NK-92 treated with Interleukin-12 subunit alpha and Interleukin-12 subunit beta, amount 100 ng/mL, for 24 hours (cell line): ENCODE data around the gene RNF121.

Source experiments
- DNase-seq: peaks from one replicate; lab custom pipeline; 2025; lab: John Stamatoyannopoulos, UW

The RNF121 gene

DNA sequence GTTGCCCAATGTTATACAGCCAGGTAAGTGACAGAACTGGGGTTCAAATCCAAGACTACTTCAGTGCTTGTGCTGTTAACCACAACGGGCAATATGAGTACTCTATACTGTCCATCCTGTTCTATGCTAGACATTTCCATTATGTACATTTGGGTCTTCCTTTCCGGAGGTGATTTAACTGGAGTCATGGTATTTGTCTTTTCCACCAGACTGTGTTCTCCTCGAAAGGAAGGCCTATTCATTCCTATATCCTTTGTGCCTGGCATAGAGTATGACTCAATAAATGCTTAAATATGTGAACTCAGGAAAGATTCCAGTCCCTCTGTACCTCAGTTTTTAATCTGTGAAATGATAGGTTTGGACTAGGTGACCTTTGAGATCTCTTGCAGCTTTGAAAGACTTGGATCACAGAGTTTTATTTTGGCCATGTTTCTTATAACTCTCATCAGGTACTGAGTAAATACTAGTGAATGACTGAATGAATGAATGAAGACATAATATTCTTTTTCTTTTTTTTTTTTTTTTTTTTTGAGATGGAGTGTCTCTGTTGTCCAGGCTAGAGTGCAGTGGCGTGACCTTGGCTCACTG, 6.6 kb downstream of the RNF121 start:
- DNase-seq: no peak

DNA sequence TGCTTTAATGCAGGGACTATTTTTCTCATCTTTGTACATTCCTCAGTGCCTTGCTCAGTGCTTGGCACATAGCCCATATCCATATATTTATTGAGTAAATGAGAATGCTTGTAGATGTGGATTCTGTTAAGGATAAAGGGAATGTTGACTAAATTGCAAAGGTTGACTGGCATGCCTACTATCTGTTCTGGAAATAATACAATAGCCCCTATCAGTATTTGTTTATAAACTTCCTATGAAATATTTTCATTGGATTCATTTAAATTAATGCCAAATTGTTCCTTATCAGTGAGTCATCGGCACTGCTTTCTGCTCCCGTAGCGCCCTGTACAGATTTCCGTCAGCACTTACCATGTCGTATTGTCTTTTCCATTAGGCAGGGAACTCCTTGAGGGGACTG, 8.0 kb downstream of the RNF121 start:
- DNase-seq: no peak

GRCh38 chr11:71937826-71938225, 9.0 kb downstream of the RNF121 start:
- no peak for DNase-seq

- DNase-seq: no peak
Observed at GRCh38 chr11:71940561-71941219, 11.8 kb downstream of the RNF121 start.

DNA sequence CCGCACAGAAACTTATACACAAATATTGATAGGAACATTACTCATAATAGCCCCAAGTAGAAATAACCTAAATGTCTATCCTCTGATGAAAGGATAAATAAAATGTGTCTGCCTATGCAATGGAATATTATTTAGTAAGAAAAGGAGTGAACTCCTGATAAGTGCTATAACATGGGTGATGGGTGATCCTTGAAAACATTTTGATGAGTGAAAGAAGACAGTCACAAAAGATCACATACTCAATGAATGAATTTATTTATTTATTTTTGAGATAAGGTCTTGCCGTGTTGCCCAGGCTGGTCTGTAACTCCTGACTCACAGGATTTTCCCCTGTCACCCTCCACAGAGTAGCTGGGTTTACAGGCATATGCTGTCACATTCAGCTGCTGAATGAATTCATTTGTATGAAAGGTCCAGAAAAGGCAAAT, 17.3 kb downstream of the RNF121 start:
- no peak for DNase-seq

GRCh38 chr11:71947498-71947897, 18.7 kb downstream of the RNF121 start:
- DNase-seq: no peak

- no peak for DNase-seq
Observed at GRCh38 chr11:71948314-71949027, 19.6 kb downstream of the RNF121 start.

- DNase-seq: no peak
Observed at GRCh38 chr11:71949034-71949433, 20.2 kb downstream of the RNF121 start.

GRCh38 chr11:71951741-71952310, 23.0 kb downstream of the RNF121 start:
- DNase-seq: no peak

GRCh38 chr11:71955898-71956456, 27.1 kb downstream of the RNF121 start:
- no peak for DNase-seq

DNA sequence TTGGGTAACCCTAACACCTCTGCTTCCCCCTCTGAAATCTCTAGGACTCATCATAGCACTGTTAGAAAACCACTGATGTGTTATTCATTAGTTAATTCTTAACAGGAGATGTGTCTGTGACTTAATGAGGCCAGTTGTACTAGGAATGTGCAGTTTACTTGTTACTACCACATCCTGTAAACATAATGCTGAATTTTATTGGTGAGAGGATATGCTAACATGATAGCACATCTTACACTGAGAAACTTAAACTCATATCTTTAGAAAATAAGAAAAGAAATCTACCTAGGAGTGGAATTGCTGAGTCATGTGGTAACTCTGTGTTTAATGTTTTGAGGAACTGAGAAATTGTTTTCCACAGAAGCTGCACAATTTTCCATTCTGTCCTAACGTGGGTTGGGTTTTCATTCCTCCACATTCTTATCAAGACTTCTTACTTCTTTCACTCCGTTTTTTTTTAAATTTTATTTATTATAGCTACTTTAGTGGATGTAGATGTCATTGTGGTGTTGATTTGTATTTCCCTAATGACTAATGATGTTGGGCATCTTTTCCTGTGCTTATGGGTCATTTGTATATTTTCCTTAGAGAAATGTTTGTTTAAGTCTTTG, 33.7 kb downstream of the RNF121 start:
- no peak for DNase-seq

- DNase-seq: no peak
Observed at GRCh38 chr11:71963468-71963867, 34.6 kb downstream of the RNF121 start.

DNA sequence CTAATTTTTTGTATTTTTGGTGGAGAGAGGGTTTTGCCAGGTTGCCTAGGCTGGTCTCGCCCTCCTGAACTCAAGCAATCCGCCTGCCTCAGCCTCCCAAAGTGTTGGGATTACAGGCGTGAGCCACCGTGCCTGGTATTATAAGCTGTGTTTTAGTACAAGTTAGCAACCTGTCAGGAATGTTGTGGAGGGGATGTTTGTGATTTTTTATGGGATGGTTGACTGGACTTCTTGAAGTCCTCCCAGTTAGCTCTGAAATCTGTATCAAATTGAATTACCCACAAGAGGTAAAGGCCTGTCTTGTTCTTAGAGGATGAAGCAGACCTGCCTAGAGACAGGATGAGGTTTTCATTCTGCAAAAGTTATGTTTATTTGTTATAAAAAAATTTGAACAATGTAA, 35.8 kb downstream of the RNF121 start:
- no peak for DNase-seq

DNA sequence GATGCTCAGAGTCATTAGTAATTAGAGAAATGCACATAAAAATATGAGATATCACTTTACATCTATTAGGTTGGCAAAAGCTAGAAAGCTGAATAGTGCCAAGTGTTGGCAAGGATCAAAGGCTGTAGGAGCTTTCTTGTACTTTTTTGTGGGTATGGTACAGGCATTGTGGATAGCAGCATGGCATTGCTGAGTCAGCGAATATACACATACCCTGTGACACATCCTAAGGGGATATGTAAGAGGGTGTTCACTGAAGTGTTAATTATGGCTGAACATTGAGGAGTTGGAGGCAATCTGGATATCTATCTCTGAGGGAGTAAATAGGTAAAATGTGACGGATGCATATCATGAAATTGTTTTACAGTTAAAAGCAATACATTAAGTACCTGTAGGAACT, 42.8 kb downstream of the RNF121 start:
- DNase-seq: no peak

DNA sequence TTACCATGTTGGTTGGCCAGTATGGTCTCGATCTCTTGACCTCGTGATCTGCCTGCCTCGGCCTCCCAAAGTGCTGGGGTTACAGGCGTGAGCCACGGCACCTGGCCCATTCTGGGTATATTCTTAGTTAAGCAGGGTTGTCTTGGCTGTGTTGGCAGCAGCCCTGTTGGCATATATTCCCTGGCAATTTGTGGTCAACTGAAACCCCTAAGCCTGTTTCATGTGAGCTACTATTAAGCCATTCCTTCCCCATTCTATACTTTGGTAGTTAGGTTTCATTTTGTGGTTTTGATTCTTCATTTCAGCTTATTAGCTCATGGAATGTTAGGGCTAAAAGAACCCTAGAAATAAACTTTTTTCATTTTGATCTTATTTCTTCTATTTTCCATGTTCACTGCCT, 47.7 kb downstream of the RNF121 start:
- DNase-seq: no peak

- DNase-seq: no peak
Observed at GRCh38 chr11:71977090-71977489, 48.2 kb downstream of the RNF121 start.

- no peak for DNase-seq
Observed at GRCh38 chr11:71977743-71978418, 49.0 kb downstream of the RNF121 start.

GRCh38 chr11:71979094-71979493, 50.2 kb downstream of the RNF121 start:
- no peak for DNase-seq

- no peak for DNase-seq
Observed at GRCh38 chr11:71979602-71980001, 50.8 kb downstream of the RNF121 start.

DNA sequence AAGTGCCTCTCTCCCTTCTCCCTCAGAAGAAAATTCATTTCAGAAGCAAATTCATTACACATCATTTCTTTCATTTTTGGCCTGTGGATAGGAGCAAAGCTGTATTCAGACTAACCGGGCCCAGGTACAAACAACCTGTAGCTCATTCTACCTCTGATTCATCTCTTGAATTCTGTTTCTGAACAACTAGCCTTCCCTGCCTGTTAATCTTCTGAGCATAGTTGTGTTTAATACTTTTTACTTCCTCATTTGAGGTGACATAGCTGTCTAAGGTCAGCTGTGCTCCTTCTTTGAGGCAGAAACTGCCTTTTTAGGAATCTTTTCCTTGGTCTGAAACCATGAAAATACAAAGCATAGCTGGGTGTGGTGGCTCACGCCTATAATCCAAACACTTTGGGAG, 57.3 kb downstream of the RNF121 start:
- no peak for DNase-seq

- DNase-seq: no peak
Observed at GRCh38 chr11:71987521-71987920, 58.7 kb downstream of the RNF121 start.

DNA sequence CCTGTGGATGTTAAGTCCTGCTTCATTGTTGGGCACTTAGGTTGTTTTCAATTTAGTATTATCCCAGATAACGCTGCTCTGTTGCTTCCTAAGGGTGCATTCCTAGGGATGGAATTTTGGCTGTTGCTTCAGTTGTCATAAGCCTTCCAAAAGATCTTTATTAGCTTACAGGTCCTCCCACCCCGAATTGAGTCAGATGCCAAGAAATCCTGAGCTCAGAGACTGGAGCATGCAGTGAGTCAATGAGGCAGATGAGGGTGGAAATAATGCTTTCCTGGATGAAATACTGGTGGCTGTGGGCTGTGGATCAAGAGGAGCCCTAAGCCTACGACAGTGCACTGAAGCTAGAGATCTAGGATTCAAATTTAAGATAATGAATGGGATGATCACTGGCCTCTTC, 59.2 kb downstream of the RNF121 start:
- no peak for DNase-seq
